Breast epithelium (tissue), 4 donors: ENCODE results near the gene KCTD1. TPM values are rescaled to one million over a fixed set of nuclear protein-coding genes. Genes with fewer than 3 reads are reported as not detected.

Source experiments
- DNase-seq, 2 donors: peaks; one replicate each; pipeline ENCODE4 v3.0.0-alpha.2; 2019; ENCODE audit warnings: low spot score in 2 of 2
- H3K27ac ChIP-seq, 2 donors: fragments of 200-600 bp; sonication (generic) in 1 of 2; one replicate each; pipeline ENCODE4 v1.5.1; 2016 to 2019; ENCODE audit warnings: mild to moderate bottlenecking in 1 of 2
- H3K27me3 ChIP-seq, 2 donors: fragments of 200-600 bp; sonication (generic) in 1 of 2; one replicate each; pipeline versions ENCODE4 v1.5.1 to v1.6.0; 2017 to 2019; ENCODE audit warnings: control low read depth in 1 of 2, mild to moderate bottlenecking in 1 of 2
- H3K36me3 ChIP-seq: fragments of 200-600 bp; one replicate; pipeline ENCODE4 v1.5.1; 2019
- H3K4me1 ChIP-seq, 2 donors: fragments of 200-600 bp; sonication (generic); one replicate each; pipeline ENCODE4 v1.5.1; 2016 to 2019; ENCODE audit warnings: control low read depth in 1 of 2
- H3K4me3 ChIP-seq, 3 donors: fragments of 200-600 bp; sonication (generic); 1 replicate in 2 of 3; 2 replicates in 1 of 3; pipeline ENCODE4 v1.5.1; 2016 to 2019; ENCODE audit warnings: mild to moderate bottlenecking in 3 of 3, moderate library complexity in 2 of 3
- H3K9me3 ChIP-seq, 2 donors: fragments of 200-600 bp; sonication (generic) in 1 of 2; one replicate each; pipeline ENCODE4 v1.5.1; 2016 to 2019; ENCODE audit warnings: control low read depth in 1 of 2
- CTCF ChIP-seq, 3 donors: fragments of 450-650 bp; IDR thresholded peaks; one replicate each; pipeline ENCODE4 v1.5.1; 2016 to 2017; ENCODE audit warnings: antibody characterized with exemption in 3 of 3, mild to moderate bottlenecking in 3 of 3, moderate library complexity in 3 of 3
- POLR2A ChIP-seq: fragments of 450-650 bp; IDR thresholded peaks from one replicate; pipeline ENCODE4 v1.6.1; 2016; ENCODE audit warnings: antibody characterized with exemption, mild to moderate bottlenecking, moderate library complexity
- POLR2AphosphoS5 ChIP-seq, 3 donors: sonication (generic); formaldehyde crosslinking; IDR thresholded peaks; one replicate each; pipeline ENCODE4 v1.6.1; 2017; ENCODE audit warnings: antibody characterized with exemption in 3 of 3
- intact Hi-C: fragments of 100-400 bp; cut with DNase I; formaldehyde crosslinking; loops from one replicate; pipeline ENCODE4 v1.15.1; 2023; ENCODE audit warnings: low total_unique reads
- total RNA-seq, 3 donors: library from RNA; depleted of rRNA; stranded (reverse); fragments of >200 nt; gene quantifications; one replicate each; pipeline ENCODE4 v1.1.0, GENCODE V29; 2016

KCTD1 gene
- total RNA-seq, 3 donors from 2014 or later, result 5.6 to 47.3 (median 41.6) TPM

- intact Hi-C loops, result no loop called here
- TF ChIP-seq POLR2A (no peak), CTCF (IDR thresholded peaks at IDR 0.05) (no peak), POLR2AphosphoS5 (IDR thresholded peaks at IDR 0.05) (no peak)
- no peaks in the 10 kb centered on the region for H3K9me3 ChIP-seq
Measured at GRCh38 chr18:26470011-26470637, 78.2 kb downstream of the KCTD1 start.

GRCh38 chr18:26468931-26469340, 79.4 kb downstream of the KCTD1 start:
- Histone ChIP-seq H3K27ac (no peak overlapping the region), H3K9me3 (no peaks in the 10 kb centered on the region), H3K36me3 (no peaks in the 10 kb centered on the region), H3K4me1 (no peaks in the 10 kb centered on the region), H3K27me3 (no peaks in the 10 kb centered on the region), H3K4me3 (no peak overlapping the region)
- DNase-seq, result no peak
- intact Hi-C loops, result no loop called here
- peak in 2 of 3 donors; percentile 12 to 38 for TF ChIP-seq CTCF (IDR thresholded peaks at IDR 0.05)
- no peak for TF ChIP-seq POLR2A

More at GRCh38 chr18:26470011-26470637, 78.2 kb downstream of the KCTD1 start:
- DNase-seq, result no peak
- no peaks in the 10 kb centered on the region for H3K4me1 ChIP-seq
- no peak overlapping the region for H3K4me3 ChIP-seq
- no peaks in the 10 kb centered on the region for H3K36me3 ChIP-seq
- H3K27me3 ChIP-seq, result no peaks in the 10 kb centered on the region
- no peak overlapping the region for H3K27ac ChIP-seq

GRCh38 chr18:26466026-26466425, 82.3 kb downstream of the KCTD1 start:
- no peak for TF ChIP-seq POLR2A
- TF ChIP-seq POLR2AphosphoS5 (IDR thresholded peaks at IDR 0.05), result no peak
- TF ChIP-seq CTCF (IDR thresholded peaks at IDR 0.05), result no peak
- no peaks in the 10 kb centered on the region for H3K9me3 ChIP-seq
- no peak overlapping the region for H3K4me3 ChIP-seq
- H3K27me3 ChIP-seq, result no peaks in the 10 kb centered on the region
- no peaks in the 10 kb centered on the region for H3K4me1 ChIP-seq
- DNase-seq, result no peak
- H3K36me3 ChIP-seq, result no peaks in the 10 kb centered on the region
- no peak overlapping the region for H3K27ac ChIP-seq
- intact Hi-C loops, result no loop called here

GRCh38 chr18:26465431-26465830, 82.9 kb downstream of the KCTD1 start:
- H3K4me1 ChIP-seq, result no peaks in the 10 kb centered on the region
- intact Hi-C loops, result no loop called here
- DNase-seq, result no peak
- H3K9me3 ChIP-seq, result no peaks in the 10 kb centered on the region
- H3K27ac ChIP-seq, result no peak overlapping the region
- no peaks in the 10 kb centered on the region for H3K27me3 ChIP-seq
- H3K36me3 ChIP-seq, result no peaks in the 10 kb centered on the region
- H3K4me3 ChIP-seq, result no peak overlapping the region
- TF ChIP-seq CTCF (IDR thresholded peaks at IDR 0.05), result no peak
- TF ChIP-seq POLR2A, result no peak
- no peak for TF ChIP-seq POLR2AphosphoS5 (IDR thresholded peaks at IDR 0.05)

- no peak for TF ChIP-seq POLR2AphosphoS5 (IDR thresholded peaks at IDR 0.05)
- TF ChIP-seq CTCF (IDR thresholded peaks at IDR 0.05), result no peak
- no peak for TF ChIP-seq POLR2A
- no peak for DNase-seq
- Histone ChIP-seq H3K27ac (no peak overlapping the region), H3K4me1 (no peaks in the 10 kb centered on the region), H3K27me3 (no peaks in the 10 kb centered on the region), H3K4me3 (no peak overlapping the region), H3K9me3 (no peaks in the 10 kb centered on the region), H3K36me3 (no peaks in the 10 kb centered on the region)
- intact Hi-C loops, result no loop called here
Measured at GRCh38 chr18:26464128-26465011, 84.0 kb downstream of the KCTD1 start.
